Stimulated activated CD4-positive, alpha-beta T cell treated with anti-CD3 and anti-CD28 coated beads, Interleukin-12 subunit alpha, Interleukin-12 subunit beta, amount 100 ng/mL, for 4 hours (primary cell): Measurements from ENCODE around the gene MGAT5.
A peak's percentile ranks its signal among the peaks of the same experiment; 100 is the strongest.

Experiments
- DNase-seq: peaks from one replicate; pipeline ENCODE4 v3.0.0-alpha.2; 2020

The MGAT5 gene

DNA sequence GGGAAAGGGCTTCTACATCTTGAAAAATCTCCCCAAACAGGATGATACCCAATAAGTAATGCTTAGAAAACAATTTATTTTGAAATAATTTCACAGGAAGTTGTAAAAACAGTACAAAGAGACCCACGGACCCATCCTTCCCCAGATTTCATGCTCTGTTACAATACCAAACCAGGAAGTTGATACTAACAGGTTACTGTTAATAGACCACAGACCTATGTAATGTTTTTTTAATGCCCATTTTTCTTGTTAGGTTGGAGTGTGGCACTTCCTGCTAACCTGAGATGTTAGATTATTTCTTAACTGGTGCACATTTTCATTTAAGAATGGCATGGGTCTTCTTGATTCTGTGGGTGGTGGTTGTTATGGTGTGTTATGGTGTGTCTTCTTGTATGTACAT, 21.4 kb upstream of the MGAT5 start:
- no peak for DNase-seq

- DNase-seq, result no peak
These were observed 20.8 kb upstream of the MGAT5 start for GRCh38 chr2:134232868-134233727.

DNA sequence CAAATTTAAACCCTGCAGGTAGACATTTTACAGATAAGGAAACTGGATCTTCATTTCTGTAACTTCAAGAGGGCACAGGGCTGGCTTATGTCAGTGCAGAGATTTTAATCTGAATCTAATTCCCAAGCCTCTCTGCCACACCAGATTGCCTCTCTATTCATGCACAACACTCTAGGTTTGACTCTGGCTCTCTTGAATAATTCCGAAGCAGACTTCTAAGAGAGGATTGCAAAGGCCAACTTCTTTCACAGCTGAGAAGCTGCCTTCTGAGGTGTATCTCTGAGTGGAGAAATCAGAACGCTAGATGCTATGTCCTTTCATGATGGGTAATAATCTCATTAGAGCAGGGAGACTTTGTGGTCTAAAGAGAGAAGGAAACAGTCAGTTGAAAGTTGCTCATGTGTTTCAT, 20.1 kb upstream of the MGAT5 start:
- DNase-seq, result no peak

DNA sequence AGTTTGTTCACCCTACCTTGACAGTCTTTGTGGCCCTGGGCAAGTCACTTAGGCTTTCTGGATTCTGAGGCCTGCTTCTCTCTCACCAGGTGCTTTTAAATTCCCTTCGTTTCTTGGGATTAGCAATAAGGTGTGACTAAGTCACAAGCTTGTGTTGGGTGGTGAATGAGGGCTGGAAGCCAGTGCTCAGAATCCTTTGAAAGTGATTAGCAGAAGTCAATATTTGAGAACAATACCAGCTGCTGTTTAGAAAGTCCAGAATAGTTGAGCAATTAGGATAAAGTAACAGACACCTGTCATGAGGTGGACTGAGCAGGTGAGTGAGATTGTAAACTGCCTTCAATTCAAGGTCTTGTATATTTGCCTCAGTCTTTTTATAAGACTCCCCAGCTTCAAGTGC, 19.3 kb upstream of the MGAT5 start:
- DNase-seq, result no peak

DNA sequence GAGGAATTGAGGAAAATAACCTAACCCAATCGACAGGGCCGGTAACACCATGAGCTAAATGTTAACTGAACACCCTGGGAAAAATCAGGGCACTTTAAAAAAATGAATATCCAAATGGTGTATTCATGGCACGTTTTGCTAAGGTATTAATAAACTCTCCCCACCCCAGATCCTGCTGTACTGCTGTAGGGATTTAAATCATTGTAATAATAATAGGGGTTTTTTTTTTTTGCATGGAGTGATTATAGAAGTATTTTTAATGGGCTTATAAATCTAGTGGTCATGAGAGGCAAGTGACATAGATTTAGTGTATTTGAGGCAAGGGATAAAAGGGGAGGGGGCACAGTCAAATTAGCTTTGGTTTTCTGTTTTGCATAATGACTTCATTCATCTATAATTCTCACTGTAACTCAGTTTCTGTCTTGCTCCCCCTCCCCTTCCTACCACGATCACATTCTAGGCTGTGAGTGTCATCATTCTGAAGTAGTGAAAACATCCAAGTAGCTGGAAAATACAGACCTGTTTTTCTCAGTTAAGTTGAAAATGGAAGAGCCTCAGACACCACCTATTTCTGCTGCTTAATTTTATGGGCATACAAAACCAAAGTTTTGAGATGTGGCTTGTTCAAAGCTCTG, 18.2 kb upstream of the MGAT5 start:
- DNase-seq, result no peak

DNA sequence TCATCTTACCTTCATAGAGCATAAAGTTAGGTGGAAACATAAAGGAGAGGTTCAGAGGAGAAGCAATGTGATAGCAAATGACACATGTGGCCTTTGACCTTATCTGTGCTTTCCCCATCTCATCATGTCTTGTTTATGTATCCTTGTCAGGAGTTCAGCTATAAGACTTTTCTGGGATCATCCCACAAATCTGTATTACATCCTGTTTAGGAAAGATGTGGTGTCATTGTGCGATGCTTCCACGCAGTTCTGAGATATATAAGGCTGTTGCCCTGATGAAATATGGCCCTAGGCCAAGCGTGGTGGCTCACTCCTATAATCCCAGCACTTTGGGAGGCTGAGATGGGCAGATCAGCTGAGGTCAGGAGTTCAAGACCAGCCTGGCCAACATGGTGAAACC, 15.5 kb upstream of the MGAT5 start:
- no peak for DNase-seq

GRCh38 chr2:134240061-134240460, 13.8 kb upstream of the MGAT5 start:
- DNase-seq, result no peak

DNA sequence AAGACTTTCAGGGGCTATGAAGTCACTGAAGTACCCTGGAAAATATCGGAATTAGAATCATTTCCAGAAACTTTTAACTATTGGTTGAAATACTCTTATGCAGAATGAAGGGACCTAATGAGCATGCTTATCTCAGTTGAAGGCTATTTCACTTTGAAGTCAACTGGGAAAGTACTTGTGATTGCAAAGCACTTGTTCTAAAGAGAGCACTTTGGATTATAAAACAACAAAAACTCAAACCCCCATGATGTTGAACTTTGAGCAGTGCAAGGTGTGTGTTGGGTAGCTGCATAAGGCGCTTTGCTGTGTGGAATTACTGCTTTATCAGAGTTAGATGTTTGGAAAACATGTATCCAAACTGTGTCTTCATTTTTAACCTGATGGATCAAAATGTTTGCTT, 12.0 kb upstream of the MGAT5 start:
- no peak for DNase-seq

DNA sequence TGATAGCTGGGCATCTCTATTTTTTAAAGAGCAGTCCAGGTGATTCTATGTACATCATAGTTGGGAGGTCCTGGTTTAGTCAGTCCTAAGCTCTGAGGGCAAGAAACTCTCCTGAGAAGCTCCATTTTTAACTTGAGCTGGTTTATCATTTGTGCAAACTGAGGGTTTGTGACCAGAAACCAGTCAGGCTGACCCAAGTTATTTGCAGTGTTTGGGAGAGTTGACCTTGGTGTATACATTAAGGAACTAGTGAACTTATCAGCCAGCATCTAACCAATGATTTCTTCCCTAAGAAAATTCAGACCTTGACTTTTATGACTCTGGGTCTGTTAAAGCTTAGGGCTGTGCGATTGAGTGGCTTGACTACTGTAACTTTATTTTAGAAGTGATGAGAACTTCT, 10.6 kb upstream of the MGAT5 start:
- DNase-seq, result no peak

- no peak for DNase-seq
These were observed 9.8 kb upstream of the MGAT5 start for GRCh38 chr2:134244086-134244485.

DNA sequence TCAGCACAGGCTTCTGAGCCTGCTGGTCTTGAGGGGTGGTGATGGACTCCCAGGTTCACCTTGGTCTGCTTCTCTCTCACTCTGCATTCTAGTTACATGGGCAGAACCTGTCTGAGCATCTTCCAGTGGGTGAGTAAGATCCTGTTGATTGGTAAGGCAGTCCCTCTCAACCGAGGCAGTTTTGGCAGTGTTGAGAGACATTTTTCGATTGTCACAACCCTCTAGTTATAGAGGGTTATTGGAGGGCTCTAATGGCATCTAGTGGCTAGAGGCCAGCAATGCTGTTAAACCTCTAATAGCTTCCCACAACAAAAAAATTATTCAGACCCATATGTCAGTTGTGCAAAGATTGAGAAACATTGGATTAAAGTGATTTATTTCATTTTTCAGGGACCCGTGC, 9.3 kb upstream of the MGAT5 start:
- no peak for DNase-seq

- DNase-seq, result peak; percentile 74
These were observed 8.4 kb upstream of the MGAT5 start for GRCh38 chr2:134245340-134245984.

DNA sequence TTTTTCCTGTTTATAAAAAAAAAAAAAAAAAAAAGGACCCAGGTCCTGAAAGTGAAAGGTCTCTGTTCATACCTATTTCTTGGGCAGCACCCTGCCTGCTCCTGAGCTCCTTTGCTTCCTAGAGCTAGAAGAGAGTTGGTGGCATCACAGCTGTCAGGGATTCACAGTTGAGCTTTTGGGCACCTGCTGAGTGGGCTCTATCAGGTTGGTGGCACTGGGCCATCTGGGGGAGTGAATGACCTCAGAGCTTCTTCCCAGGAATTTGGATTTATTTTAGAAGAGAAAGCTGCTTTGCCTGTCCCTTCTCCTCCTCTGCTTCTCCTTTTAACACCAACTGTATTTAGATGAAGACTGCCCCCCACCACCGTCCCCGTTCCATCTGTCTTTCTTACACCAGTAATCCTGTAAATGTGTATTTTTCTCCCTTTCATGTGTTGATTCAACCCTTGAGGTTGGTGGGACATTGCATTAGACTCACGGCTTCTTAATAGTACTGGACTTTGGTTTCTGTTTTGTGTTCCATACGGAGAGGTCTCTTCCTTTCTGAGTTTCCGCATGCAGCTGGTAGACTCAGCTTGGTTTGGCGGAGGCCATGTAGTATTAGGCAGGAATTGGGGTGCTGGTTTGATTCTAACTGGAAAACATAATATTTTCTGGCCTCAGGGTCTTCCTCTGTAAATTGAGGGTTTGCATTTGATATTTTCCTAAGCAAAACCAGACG, 7.6 kb upstream of the MGAT5 start:
- no peak for DNase-seq

DNA sequence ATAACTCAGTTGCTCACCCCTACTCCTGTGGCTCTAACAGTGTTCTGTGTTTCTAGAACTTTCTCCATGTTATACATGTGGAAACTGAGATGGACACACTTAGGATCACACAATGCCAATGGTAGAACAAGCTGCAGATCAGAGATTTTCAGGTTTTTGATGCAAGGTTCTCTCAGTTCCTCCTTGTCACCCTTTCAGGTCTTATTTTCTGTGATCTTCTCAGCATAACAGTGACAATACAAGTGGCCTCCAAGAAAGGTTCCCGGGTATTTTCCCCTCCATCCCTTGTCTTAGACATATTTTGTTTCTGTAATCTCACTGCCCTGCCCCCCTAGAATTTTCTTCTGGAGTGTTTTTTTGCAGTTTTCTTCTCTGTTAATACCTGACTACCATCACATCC, 6.2 kb upstream of the MGAT5 start:
- no peak for DNase-seq

DNA sequence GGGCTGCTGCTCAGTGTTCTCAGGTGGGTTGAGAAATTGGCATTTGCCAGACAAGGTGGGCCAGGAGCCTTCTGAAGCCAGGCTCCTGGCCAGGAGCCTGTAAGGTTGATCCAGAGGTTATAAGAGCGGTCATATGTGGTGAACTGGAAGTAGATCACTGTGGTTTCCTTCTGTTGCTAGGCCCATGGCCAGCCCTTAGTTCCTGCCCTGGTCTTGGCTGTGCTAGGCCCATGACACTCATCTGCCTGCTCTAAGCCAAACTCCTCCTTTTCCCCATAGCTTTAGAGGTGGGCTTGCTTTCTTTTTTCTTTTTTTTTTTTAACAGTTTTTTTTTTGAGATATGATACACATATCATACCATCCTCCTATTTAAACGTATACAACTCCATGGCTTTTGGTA, 5.0 kb upstream of the MGAT5 start:
- no peak for DNase-seq

DNA sequence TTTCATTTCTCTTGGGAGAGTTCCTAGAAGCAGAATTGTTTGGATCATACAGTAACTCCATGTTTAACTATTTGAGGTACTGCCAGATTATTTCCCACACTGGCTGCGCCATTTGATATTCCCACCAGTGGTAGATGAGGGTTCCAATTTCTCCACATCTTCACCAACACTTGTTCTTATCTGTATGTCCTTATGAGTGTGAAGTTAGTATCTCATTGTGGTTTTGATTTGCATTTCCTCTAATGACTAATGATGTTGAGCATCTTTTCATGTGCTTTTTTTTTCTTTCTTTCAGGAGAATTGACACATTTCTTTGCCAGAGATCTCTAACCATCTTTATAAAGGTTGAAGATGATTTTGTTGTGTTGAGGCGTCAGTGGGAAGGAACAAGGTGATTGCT, 4.1 kb upstream of the MGAT5 start:
- DNase-seq, result no peak

DNA sequence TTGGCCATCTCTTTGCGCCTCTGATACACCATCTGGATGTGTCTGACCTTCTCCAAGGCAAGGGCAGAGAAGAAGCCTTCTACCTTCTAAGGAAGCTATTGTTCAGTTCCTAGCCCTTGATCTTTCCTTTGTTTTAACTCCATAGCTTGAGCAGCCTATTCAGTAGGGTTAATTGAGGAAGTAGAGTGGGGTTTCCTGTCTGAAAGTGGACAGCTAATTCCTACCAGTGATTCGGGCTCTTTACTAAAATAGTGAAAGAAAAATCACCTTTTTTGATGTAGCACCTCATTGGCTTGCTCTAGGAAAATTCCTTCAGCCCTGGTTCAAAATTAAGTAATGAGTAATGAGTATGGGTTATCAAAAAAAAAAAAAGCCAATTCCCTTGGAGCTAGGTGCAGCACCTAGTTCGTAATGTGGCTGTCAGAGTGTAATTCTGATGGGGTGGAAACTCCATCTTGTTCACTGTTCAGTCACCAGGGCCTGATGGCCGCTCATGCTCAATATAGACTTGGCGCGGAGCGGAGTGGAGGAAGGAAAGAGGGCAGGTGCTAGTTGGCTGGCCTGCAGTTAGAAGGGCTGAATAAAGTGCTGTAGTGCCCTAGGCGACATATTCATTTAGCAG, 2.9 kb upstream of the MGAT5 start:
- DNase-seq, result no peak

DNA sequence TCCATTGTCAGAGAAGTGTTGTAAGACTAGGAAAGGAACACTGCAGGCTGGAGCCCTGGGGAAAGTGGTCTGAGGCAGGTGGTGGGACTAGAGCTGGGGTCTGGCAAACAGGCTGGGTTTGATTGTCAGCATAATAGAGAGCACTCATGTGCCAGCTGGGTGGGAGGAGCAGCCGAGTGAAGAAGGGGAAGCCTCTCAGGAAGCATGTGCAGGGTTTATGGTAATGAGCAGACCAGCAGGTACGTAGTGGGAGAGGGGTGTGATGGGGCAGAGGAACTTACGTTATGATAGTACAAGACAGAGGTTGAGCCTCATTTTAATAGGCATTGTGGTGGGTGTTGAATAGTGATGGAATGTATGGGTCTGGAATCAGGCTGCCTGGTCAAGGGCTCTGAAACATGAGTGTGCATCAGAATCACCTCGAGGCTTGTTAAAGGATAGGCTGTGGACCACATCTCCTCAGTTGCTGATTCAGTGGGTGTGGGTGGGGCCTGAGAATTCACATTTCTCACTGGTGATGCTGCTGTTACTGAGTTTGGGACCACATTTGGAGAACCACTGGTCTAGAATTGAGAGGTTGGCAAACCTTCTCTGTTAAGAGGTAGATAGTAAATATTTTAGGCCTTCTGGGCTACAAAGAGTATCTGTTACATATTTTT, 1.7 kb upstream of the MGAT5 start:
- DNase-seq, result no peak

- no peak for DNase-seq
These were observed 661 bp upstream of the MGAT5 start for GRCh38 chr2:134253117-134253704.

- no peak for DNase-seq
These were observed 952 bp downstream of the MGAT5 start for GRCh38 chr2:134254824-134255223.

- no peak for DNase-seq
These were observed 3.1 kb downstream of the MGAT5 start for GRCh38 chr2:134256956-134257355.

GRCh38 chr2:134257509-134257908, 3.6 kb downstream of the MGAT5 start:
- DNase-seq, result no peak
